CD4-positive, alpha-beta T cell treated with Interleukin-1 beta for 1 hour (primary cell): ENCODE measurements around the gene AK9.
"Not testable (repeated sequence)": the region's sequence is repeated elsewhere in the genome, so short reads cannot be mapped to it uniquely, and the experiment has no call there.

Experiments
- DNase-seq, 2 donors: peaks; one replicate each; pipeline ENCODE4 v3.0.0-alpha.2; 2020 to 2022

The AK9 gene

DNA sequence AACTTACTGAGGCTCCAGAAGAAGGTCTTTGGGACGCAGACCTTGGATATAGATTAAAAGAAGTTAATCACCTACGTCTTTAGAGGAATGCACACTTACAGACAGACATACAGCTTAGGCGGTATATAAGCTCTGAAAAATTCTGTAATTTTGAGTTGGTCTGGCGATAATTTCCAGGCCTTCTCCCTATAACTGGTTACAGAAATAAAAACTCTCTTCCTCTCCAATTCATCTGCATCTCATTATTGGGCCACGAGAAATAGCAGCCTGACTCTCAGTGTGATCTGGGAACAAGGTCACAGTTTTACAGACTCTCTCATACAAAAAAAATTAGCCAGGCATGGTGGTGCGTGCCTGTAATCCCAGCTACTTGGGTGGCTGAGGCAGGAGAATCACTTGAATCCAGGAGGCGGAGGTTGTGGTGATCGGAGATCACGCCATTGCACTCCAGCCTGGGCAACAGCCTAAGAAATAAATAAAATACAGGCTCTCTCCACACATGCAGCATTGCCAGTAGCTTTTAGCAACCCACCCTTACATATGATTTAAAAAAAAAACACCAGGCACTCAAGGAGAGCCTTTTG, 212.7 kb downstream of the AK9 start:
- no peak for DNase-seq

DNA sequence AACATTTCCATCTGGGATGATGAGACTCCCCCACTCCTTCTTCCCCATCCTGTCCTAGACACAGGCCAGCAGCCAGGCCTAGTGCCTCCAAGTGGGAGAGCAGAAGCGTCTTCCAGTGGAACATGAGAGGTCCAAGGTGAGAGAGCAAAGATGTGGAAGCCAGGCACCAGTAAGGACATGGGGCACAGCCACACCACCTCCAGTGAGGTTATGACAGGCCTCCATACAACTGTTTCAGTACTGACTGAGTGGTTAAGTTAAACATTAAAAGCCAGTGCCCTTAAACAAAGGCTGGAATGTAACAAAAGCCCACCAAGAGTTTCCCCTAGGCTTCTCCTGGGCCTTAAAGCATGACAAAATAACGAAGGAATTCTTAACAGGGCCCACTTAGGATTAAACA, 213.3 kb downstream of the AK9 start:
- no peak for DNase-seq

DNA sequence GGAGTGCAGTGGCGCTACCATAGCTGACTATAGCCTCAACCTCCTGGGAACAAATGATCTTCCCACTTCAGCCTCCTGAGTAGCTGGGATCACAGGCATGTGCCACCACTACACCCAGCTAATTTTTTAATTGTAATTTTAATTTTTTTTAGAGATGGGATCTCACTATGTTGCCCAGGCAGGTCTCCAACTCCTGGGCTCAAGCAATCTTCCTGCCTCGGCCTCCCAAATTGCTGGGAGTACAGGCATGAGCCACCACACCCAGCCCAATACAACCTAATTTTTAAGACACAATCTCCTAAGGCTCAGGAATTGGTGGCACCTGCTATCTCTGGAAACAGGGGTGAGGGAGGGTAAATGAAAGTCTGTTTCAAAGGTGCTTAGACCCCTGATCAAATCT, 213.8 kb downstream of the AK9 start:
- no peak for DNase-seq

DNA sequence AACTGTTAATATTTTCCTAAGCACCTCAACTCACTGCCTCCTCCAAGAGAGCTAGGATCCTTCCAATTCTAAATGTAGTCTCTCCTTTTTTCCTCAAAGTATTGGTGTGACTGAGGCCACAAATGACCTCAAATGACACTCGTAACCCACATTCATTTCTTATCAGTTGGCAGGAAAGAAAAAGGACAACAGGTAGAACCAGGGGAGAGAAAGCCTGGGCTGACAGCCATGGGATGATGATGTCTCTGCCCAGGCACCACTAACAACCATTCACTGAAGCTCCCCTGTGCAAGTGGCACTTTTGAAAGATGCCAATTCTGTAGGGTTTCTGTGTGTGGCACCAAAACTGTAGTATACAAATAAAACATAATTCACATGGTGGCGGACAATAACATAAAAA, 215.4 kb downstream of the AK9 start:
- DNase-seq: no peak

DNA sequence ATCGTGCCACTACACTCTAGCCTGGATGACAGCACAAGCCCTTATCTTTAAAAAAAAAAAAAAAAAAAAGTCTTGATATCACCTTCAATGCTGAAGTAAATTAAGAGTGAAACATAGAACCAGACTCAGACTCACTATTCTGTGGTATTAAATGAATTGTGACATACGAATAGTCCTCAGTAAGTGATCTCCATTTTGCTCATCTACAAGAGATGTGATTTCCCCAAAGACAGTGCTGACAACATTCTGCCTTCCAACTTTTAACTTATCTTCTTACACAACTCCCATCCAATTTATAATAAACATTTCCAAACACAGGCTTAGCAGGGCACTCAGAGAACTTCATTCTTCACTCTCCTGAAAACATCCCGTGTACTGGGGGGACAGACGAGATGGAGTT, 216.0 kb downstream of the AK9 start:
- no peak for DNase-seq

DNA sequence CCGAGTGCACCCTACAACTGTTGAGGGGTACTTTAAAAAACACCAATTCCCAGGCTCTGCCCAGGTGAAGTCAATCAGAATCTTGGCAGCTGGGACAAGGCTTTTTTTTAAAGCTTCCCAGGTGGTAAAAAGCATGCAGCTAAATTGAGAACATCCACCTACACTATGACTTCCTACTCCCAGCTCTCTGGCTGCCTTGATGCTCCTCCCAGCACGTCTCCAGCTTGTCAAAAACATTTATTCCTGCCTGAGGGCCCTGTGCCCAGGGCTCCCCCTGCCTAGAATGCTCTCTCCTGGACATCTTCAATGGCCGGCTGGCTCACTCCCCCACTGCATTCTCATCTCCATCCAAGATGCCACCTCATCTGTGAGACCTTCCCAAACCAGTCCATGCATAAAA, 217.9 kb downstream of the AK9 start:
- DNase-seq: no peak

DNA sequence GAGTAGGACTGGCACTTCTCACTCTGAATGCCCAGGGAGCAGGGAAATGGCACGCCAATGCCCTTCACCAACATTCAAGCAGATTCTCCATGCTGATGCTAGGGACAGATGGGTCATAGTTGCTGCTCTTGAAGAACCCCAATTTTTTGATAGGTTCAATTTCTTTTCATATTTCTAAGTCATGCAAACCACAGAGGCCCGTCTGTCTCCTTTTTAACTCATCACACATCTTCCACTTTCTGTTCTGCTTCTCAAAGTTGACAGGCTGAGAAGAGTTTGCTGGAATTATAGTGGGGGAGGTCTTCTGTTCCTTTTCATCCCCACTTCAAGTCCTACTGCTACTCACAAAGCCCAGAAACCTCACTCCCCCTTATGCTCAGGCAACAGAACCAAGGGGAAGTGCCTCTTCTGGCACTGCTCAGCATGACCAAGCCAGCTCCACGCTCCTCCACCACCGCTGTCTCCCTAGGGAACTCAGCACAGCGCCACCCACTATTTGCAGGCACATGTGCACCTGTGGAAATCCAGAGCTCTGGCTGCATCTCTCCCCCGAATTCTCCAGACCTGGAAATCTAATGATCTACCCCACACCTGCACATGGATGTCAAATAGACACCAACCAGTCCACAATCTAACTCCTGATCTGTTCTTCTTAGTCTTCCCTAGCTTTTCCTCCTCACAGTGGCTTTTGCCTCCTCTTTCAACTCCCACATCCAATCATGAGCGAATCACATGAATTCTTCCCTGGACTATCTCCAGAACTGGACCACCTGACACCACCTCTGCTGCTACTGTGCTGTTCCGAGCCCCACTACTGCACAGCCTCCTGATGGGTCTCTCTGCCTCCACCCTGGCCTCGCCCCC, 218.6 kb downstream of the AK9 start:
- no peak for DNase-seq

DNA sequence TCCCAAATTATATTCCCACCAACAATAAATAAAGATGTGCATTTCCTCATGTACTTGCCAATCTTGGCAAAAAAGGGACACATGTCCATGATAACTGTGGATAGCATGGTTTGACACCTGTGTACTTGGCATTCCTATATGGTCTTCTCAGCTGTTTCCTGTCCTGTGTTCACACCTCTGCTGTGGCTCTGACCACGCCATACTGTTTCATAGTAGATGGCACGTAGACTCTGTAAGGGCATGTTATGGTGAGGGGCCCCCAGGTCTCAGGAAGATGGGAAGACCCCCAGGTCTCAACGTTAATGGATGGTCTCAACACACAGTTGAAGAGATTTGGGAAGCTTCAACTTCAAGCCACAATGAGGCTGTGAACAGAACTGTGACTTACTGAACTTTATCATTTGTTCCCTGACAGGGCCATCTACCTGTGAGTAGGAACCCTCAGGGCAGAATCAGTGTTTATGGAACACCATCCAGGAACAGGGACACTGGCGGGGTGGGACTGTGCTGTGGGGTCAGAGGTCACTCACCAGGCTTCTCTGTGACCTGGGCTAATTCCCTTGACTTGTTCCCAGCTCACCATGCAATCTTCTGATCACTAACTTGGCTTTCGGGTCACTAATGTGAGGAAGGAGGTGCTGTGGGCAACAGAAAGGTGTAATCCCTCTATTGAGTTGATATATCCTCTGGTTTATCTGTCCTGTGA, 219.7 kb downstream of the AK9 start:
- no peak for DNase-seq

DNA sequence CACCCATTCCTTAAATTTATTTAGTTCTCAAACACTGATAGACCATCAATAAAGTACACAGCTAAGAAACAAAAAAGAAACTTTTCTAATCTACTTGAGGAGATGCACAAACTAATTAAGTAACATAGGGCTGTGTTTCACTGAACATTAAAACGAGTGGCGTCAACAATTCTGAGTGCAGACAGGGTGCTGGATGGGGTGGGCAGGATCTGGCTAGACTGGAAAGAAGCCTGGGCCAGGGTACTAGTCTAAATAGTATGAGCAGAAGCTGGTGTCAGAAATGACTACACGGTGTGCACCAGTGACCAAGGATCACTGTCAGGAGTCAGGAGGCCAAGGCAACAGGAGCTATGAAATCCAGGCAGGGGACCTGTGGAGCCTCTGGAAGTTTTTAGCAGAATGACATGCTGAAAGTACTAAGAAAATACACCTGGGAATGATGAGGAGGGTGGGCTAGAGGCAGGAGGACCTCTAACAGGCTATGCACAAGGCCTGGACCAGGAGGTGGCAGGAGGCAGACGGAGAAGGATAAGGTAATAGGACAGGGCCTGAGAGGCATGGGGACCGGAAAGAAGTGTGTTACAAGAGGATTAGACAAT, 221.3 kb downstream of the AK9 start:
- no peak for DNase-seq

DNA sequence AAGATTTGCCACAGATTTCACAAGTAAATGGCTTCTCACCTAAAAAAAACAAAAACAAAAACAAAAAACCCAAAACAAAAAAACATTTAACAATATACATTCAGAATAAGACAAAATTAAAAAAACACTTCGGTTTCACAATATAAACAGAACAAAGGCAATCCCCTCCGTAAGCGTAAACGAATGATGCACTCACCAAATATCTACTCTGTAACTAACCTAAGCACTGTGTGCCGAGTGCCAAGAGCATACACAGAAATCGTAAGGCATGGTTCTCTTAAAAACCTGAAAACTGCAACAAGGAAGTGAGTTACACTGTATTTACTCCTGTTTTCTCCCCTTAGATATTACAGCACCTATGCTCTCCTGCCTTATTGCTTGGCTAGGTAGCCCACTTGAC, 223.3 kb downstream of the AK9 start:
- no peak for DNase-seq

DNA sequence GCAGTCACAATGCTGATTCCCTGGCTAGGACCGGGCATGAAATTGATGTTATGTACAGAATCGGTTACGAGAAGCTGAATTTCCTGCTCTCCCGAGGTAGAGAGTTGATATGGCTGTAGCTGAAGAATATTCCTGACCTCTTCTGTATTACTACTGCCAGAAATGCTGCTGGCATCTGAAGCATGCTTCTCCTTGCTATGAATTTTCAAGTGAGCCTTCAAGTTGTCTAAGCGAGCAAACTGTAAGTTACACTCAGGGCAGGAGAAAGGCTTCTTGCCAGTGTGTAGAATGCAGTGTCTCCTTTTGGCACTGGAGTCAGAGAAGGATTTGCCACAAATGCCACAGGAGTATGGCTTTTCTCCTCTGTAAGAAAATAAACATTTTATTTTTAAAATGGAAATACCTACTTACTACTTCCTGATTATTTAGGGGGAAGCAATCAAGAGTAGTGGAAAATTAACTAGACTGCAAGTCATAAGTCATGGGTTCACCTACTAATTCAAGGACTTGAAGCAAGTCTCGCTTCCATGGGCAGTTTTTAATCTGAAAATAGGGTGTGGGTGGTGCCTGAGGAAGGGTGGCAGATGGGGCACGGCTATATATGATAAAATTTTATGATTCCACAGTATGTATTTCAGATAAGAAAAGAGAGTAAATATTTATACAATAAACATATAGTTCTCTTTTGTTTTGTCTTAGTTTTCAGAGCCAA, 224.6 kb downstream of the AK9 start:
- DNase-seq: no peak

DNA sequence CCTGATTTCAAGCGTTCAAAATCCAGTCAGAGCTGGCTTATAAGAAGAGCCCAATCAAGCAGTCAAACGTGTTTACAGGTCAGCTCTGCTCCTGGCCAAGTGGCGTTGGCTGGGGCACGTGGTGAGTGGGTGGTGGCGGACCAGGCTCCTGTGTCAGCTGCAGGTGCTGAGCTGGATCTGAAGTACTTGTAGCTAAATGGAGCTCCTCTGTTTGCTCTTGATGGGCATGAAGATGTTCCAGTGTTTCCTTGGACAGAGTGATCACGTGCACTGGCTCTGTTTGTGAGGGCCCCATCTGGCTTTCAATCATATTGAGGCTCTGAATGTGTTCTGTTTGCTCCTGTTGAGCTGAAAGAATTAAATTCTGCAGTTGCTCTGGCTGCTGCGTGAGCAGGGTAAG, 225.2 kb downstream of the AK9 start:
- DNase-seq: no peak

DNA sequence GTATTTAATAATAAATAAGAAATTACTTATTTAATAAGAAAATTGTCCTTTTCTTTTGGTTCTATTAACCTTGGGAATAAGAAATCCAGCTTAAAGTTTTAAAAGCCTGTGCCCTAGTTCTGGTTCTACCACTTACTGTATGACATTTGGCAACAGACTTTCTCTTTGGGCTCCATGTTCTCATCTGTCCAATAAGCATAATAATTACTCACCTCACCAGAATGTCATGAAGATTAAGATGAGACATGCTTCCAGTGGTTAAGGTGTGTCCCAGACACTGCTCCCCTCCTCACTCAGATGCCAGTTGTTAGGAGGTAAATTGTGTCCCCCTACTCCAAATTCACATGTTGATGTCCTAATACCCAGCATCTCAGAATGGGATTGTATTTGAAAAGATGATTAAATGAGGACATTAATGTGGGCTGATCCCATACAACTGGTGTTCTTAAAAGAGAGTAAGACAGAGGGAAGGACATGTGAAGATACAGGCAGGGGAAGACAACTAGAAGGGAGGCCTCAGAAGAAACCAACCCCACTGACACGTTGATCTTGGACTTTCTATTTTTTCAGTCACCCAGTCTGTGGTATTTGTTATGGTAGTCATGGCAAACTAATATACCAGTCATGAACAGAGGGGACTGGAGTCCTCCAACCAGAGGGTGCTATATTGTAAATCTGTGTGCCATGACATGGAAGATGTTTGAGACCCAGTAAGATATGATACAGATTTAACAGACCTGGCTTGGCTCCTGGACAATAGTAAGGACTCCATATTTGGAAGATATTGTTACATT, 229.1 kb downstream of the AK9 start:
- no peak for DNase-seq

DNA sequence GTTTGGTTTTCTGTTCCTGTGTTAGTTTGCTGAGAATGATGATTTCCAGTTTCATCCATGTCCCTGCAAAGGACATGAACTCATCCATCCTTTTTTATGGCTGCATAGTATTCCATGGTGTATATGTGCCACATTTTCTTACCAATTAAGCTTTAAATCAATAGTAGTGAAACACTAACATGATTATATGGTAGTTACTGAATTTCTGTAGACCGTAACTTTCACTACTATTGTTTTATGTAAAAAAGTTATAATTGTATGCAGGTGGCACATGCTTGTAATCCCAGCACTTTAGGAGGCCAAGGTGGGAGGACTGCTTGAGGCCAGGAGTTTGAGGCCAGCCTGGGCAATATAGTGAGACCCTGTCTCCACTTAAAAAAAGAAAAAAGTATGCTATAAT, 229.8 kb downstream of the AK9 start:
- not testable (repeated sequence) for DNase-seq

DNA sequence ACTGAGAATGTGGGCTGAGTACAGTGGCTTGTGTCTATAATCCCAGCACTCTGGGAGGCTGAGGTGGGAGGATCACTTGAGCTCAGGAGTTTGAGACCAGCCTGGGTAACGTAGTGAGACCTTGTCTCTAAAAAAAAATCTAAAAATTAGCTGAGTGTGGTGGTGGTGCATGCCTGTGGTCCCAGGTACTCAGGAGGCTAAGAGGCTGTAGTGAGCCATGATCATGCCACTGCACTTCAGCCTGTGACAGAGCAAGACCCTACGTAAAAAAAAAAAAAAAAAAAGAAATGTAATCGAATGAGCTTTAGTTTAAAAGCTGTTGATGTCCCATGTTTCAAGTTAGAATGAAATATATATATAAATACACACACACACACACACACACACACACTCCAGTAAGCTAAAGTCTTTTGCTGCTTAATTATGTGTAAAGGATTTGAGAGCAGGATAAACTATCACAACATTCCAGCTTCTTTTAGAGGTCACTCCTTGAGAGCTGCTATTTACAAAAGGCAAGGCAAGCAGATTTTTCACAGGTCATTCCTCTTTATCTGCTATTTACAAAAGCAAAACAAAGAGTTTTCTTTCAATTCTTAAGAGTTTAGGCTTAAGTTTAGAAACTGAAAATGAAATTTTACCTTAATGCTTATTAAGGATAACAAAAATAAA, 230.7 kb downstream of the AK9 start:
- no peak for DNase-seq

DNA sequence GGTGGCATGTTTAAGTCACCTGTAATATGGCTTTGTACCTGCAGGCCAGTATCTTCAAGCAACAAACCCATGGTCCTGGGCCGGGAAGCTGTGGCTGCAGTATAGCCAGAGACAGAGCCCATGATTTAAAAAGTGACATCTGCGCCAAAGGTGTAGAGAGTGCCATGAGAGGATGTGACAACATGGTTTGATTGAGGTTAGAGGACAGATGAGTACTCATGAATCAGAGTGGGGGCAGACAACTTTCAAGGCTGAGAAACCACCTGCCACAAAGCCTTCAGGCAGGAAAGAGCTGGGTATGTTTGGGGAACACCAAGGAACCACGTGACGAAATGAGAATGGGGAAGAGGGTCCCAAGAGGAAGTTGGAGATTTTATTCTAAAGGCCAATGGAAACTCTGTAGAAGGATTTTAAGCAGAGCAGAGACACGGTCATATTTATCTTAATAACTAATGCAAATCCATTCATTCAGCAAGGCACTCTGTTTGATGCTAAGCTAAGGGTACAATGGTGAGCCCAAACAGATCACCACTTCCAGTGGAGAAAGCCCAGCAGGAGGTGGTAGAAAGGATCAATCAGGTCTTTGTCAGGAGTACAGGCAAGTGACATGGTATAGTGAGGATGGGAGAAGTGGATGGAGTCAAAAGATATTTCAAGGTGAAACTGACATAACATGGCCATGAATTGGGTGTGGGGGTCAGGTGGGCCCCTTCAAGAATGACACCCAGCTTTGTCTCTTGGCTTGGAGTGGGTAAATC, 232.0 kb downstream of the AK9 start:
- peak; percentile 57 to 58 for DNase-seq

DNA sequence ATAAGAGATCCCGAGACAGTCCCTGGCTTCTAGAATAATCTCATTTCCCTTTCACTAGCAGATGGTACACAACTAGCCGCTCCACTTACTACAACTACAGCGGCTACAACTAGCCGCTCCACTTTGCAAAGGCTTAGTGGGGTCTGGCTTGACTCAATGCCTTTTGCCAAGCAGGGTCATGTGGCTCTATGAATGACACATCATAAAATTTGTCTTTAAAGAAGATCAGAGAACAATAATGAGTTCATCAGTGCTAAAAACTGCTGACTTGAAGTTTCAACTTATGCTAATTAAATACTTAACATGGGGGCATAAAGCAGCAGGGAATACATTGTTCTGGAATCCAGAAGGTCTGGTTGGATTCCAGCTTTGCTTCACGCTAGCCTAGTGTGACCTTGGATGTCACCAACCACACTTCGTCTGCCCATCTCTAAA, 233.4 kb downstream of the AK9 start:
- DNase-seq: no peak

DNA sequence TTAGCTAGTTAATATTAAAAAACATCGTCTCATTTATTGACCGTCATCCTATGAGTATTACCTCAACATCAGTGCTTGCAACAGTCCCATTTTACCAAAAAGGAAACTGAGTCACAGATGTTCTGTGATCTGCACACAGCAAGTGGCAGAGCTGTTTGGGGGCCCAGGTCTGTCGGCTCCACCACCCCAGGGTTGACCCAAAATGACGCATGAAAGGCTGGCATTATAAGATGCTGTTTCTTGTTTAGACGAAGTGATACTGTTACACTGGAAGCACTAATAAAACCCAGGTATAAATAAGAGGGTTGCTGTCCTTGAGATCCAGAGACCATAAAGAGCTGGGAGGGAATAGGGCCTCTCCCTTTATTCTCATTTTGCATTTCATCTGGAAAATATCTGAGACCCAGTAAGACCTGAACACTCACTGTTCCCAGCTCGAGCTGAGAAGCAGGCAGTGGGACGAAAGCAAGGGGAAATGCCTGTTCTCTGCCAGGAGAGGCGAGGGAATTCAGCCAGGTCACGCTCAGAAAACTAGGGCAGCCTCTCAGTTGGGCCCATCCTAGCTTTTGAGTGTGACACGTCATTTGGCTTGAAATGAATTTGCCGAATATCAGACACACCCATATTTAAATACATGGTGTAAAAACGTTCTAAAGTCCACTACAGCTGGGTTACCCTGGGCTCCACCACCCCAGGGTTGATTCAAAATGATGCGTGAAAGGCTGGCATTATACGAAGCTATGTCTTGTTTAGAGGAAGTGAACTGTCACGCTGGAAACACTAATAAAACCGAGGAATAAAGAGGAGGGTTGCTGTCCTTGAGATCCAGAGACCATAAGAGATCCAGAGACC, 234.1 kb downstream of the AK9 start:
- no peak for DNase-seq

DNA sequence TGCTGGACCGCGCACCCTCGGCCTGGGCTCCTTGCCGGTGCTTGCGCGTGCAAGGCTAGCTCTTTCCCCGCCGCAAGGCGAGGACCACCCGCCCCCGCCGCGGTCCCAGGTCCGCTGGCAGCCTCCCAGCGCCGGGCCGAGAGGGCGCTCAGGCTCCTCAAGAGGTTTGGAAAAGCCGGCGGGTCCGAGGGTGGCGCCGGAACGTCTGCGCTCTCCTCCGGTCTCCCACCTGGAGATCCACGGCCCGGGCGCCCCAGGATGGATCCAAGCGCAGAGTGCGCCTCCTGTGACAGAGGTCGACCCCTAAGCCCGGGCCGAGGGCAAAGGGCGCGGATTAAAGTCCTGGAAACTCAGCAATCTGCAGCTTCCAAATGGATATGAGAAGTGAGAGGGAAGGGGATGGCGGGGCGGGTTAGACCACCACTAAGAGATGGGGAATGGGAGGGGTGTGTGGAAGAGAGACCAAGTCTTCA, 234.9 kb downstream of the AK9 start:
- DNase-seq: no peak
